HL-60 (cell line): ENCODE measurements around the gene FCRL6.

Source experiments
- CTCF ChIP-seq: IDR thresholded peaks from one replicate; pipeline ENCODE4 v1.5.1; 2011; ENCODE audit warnings: low read length, control low read depth, inconsistent platforms; ENCODE audit not compliant: insufficient read depth
- GABPA ChIP-seq: IDR thresholded peaks from 2 replicates; pipeline ENCODE4 v1.6.1; 2012; ENCODE audit warnings: low read depth

DNA sequence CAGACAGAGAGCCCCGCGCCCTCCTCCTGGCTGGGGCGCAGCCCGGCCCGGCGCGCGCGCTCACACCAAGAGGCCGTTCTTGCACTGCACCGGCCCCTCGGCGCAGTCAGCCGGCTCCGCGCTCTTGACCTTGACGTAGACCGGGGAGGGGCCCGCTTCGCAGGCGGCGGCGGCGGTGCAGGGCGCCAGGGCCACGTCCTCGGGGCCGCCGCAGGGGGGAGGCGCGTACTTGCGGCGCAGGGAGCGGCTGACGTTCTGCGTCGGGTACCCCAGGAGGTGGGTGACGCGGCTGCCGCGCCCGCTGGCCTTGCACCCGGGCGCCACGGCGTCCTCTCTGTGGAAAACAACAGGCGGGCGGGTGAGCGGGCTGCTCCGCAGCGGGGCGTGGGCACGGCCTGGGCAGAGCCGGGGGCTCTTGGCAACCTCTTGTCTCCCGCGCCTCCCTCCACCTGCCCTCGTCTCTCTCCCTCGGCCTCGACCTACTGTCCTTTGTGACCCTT lies 52.6 kb downstream of the FCRL6 start:
- no peak for TF ChIP-seq CTCF
- no peak for TF ChIP-seq GABPA
